Esophagus squamous epithelium (tissue), 5 donors: Measurements from ENCODE around the gene LOXL4. TPM values are rescaled to one million over a fixed set of nuclear protein-coding genes. Genes with fewer than 3 reads are reported as not detected.

Experiments used
- DNase-seq: peaks from one replicate; lab custom pipeline; 2025; lab: John Stamatoyannopoulos, UW
- H3K27ac ChIP-seq, 4 donors: fragments of 200-600 bp; sonication (generic); one replicate each; pipeline ENCODE4 v1.5.1; 2016 to 2019; ENCODE audit warnings: mild to moderate bottlenecking in 1 of 4
- H3K27me3 ChIP-seq, 4 donors: fragments of 200-600 bp; sonication (generic); 1 replicate in 3 of 4; 2 replicates in 1 of 4; pipeline versions ENCODE4 v1.5.1 to v1.6.0; 2017 to 2021; ENCODE audit warnings: antibody characterized with exemption in 1 of 4
- H3K36me3 ChIP-seq, 3 donors: fragments of 200-600 bp; sonication (generic); one replicate each; pipeline ENCODE4 v1.5.1; 2016 to 2019
- H3K4me1 ChIP-seq, 3 donors: fragments of 200-600 bp; sonication (generic); one replicate each; pipeline ENCODE4 v1.5.1; 2017 to 2019
- H3K4me3 ChIP-seq, 4 donors: fragments of 200-600 bp; sonication (generic); 1 replicate in 3 of 4; 2 replicates in 1 of 4; pipeline ENCODE4 v1.5.1; 2016 to 2019; ENCODE audit warnings: mild to moderate bottlenecking in 2 of 4, moderate library complexity in 1 of 4
- H3K9me3 ChIP-seq, 3 donors: fragments of 200-600 bp; sonication (generic); one replicate each; pipeline ENCODE4 v1.5.1; 2016 to 2019
- CTCF ChIP-seq, 6 experiments: fragments of 450-650 bp in 4 of 6; fragments of 200-600 bp in 2 of 6; sonication (generic) in 2 of 6; IDR thresholded peaks; one replicate each; pipeline ENCODE4 v1.5.1; 2016 to 2019; ENCODE audit warnings: antibody characterized with exemption in 6 of 6, mild to moderate bottlenecking in 4 of 6, moderate library complexity in 4 of 6
- POLR2A ChIP-seq, 4 donors: fragments of 450-650 bp; IDR thresholded peaks; one replicate each; pipeline ENCODE4 v1.6.1; 2017; ENCODE audit warnings: antibody characterized with exemption in 4 of 4, mild to moderate bottlenecking in 4 of 4, moderate library complexity in 3 of 4
- WGBS, 2 donors: methylation state at CpG; one replicate each; pipeline ENCODE4 v1.1.5; 2018; 5-methylcytosine and 5-hydroxymethylcytosine counted together
- intact Hi-C: fragments of 100-400 bp; cut with DNase I; formaldehyde crosslinking; loops from one replicate; pipeline ENCODE4 v1.15.0; 2022
- total RNA-seq, 4 donors: library from RNA; depleted of rRNA; stranded (reverse); fragments of >200 nt; gene quantifications; one replicate each; pipeline ENCODE4 v1.1.0, GENCODE V29; 2016
- donor health status: DM: yes; HTN: yes; CAD: no.

Gene LOXL4
- total RNA-seq, 4 donors from 2014 or later = 0.19 to 3.5 (median 1.4) TPM

- peaks cover 0 to 38% (median 0%) of the 10 kb centered on the region in 4 donors for H3K27me3 ChIP-seq
- no peaks in the 10 kb centered on the region for H3K9me3 ChIP-seq
- intact Hi-C loops = no loop called here
- no peak for DNase-seq
- H3K27ac ChIP-seq = peak overlapping the region in 2 of 4 donors; percentile 33 to 50
- H3K36me3 ChIP-seq = no peaks in the 10 kb centered on the region
- peaks cover 5 to 43% (median 29%) of the 10 kb centered on the region in 3 donors for H3K4me1 ChIP-seq
- TF ChIP-seq POLR2A (IDR thresholded peaks at IDR 0.05) = no peak
- TF ChIP-seq CTCF (IDR thresholded peaks at IDR 0.05) = no peak
- no peak overlapping the region for H3K4me3 ChIP-seq
- 26 to 30% methylated on average over 4 to 8 of the region's 8 CpGs for WGBS, 2 donors
Observed at GRCh38 chr10:98293550-98294269, 25.7 kb upstream of the LOXL4 start.

- H3K27me3 ChIP-seq = peaks cover 0 to 38% (median 0%) of the 10 kb centered on the region in 4 donors
- H3K9me3 ChIP-seq = no peaks in the 10 kb centered on the region
- intact Hi-C loops = no loop called here
- TF ChIP-seq POLR2A (IDR thresholded peaks at IDR 0.05) = no peak
- TF ChIP-seq CTCF (IDR thresholded peaks at IDR 0.05) = no peak
- H3K27ac ChIP-seq = no peak overlapping the region
- peaks cover 5 to 43% (median 29%) of the 10 kb centered on the region in 3 donors for H3K4me1 ChIP-seq
- no peak overlapping the region for H3K4me3 ChIP-seq
- DNase-seq = no peak
- WGBS, 2 donors = 71 to 77% methylated on average over 3 to 4 of the region's 4 CpGs
- no peaks in the 10 kb centered on the region for H3K36me3 ChIP-seq
Observed at GRCh38 chr10:98292971-98293370, 25.0 kb upstream of the LOXL4 start.

- TF ChIP-seq POLR2A (IDR thresholded peaks at IDR 0.05) (no peak), CTCF (IDR thresholded peaks at IDR 0.05) (no peak)
- Histone ChIP-seq H3K4me1 (peaks cover 5 to 22% (median 16%) of the 10 kb centered on the region in 3 donors), H3K9me3 (no peaks in the 10 kb centered on the region), H3K27me3 (peaks cover 0 to 25% (median 0%) of the 10 kb centered on the region in 4 donors), H3K36me3 (no peaks in the 10 kb centered on the region), H3K4me3 (no peak overlapping the region), H3K27ac (no peak overlapping the region)
- DNase-seq = no peak
- WGBS, 2 donors = 69 to 93% methylated on average over 2 to 3 of the region's 10 CpGs
- intact Hi-C loops = no loop called here
Observed at GRCh38 chr10:98289802-98290209, 21.8 kb upstream of the LOXL4 start.

- H3K9me3 ChIP-seq = no peaks in the 10 kb centered on the region
- H3K36me3 ChIP-seq = no peaks in the 10 kb centered on the region
- no peaks in the 10 kb centered on the region for H3K4me1 ChIP-seq
- peaks cover 0 to 13% (median 0%) of the 10 kb centered on the region in 4 donors for H3K27me3 ChIP-seq
- 93 to 98% methylated on average over 3 to 5 of the region's 5 CpGs for WGBS, 2 donors
- intact Hi-C loops = no loop called here
- H3K4me3 ChIP-seq = no peak overlapping the region
- TF ChIP-seq CTCF (IDR thresholded peaks at IDR 0.05) (no peak), POLR2A (IDR thresholded peaks at IDR 0.05) (no peak)
- no peak overlapping the region for H3K27ac ChIP-seq
- no peak for DNase-seq
Observed at GRCh38 chr10:98287321-98287720, 19.3 kb upstream of the LOXL4 start.

GRCh38 chr10:98286419-98286818 lies 18.4 kb upstream of the LOXL4 start:
- no peak overlapping the region for H3K4me3 ChIP-seq
- no peaks in the 10 kb centered on the region for H3K36me3 ChIP-seq
- no peak for TF ChIP-seq POLR2A (IDR thresholded peaks at IDR 0.05)
- peaks cover 0 to 17% (median 0%) of the 10 kb centered on the region in 4 donors for H3K27me3 ChIP-seq
- 84 to 89% methylated on average over 3 to 12 of the region's 12 CpGs for WGBS, 2 donors
- H3K9me3 ChIP-seq = no peaks in the 10 kb centered on the region
- H3K27ac ChIP-seq = no peak overlapping the region
- no peak for DNase-seq
- intact Hi-C loops = no loop called here
- no peaks in the 10 kb centered on the region for H3K4me1 ChIP-seq
